T1000 (cell line): ENCODE results near the gene TTI1.

Experiments
- DNase-seq: peaks from one replicate; lab custom pipeline; 2025; ENCODE audit warnings: mixed read lengths; lab: John Stamatoyannopoulos, UW

TTI1 gene

GRCh38 chr20:38033330-38034107 lies at the start of gene TTI1, which contains the start of gene RPRD1B:
Gene TTI1 (minus strand): TSS chr20:38033456. CDS start chr20:38013816, 19,640 bp downstream.
Gene RPRD1B (plus strand): TSS chr20:38033746. CDS start chr20:38033948, 202 bp downstream.
- DNase-seq: peak; percentile 82

GRCh38 chr20:38082894-38083293 lies 49.6 kb upstream of the TTI1 start:
- DNase-seq: no peak

GRCh38 chr20:38081575-38081974 lies 48.3 kb upstream of the TTI1 start:
- DNase-seq: no peak

- DNase-seq: no peak
These were observed 46.1 kb upstream of the TTI1 start for GRCh38 chr20:38079353-38079752.

GRCh38 chr20:38078084-38078483 lies 44.8 kb upstream of the TTI1 start:
- DNase-seq: no peak

GRCh38 chr20:38076548-38076947 lies 43.3 kb upstream of the TTI1 start:
- no peak for DNase-seq

GRCh38 chr20:38075161-38075998 lies 42.1 kb upstream of the TTI1 start:
- no peak for DNase-seq

- DNase-seq: peak; percentile 42
These were observed 40.2 kb upstream of the TTI1 start for GRCh38 chr20:38073307-38074071.

GRCh38 chr20:38072898-38073297 lies 39.6 kb upstream of the TTI1 start:
- DNase-seq: no peak

GRCh38 chr20:38067717-38068365 lies 34.6 kb upstream of the TTI1 start:
- no peak for DNase-seq

- DNase-seq: no peak
These were observed 33.9 kb upstream of the TTI1 start for GRCh38 chr20:38066969-38067716.

- no peak for DNase-seq
These were observed 32.6 kb upstream of the TTI1 start for GRCh38 chr20:38065764-38066375.

GRCh38 chr20:38063911-38064530 lies 30.8 kb upstream of the TTI1 start:
- no peak for DNase-seq

- DNase-seq: no peak
These were observed 29.6 kb upstream of the TTI1 start for GRCh38 chr20:38062890-38063289.

GRCh38 chr20:38061109-38061508 lies 27.9 kb upstream of the TTI1 start:
- no peak for DNase-seq

GRCh38 chr20:38060536-38060935 lies 27.3 kb upstream of the TTI1 start:
- DNase-seq: no peak

GRCh38 chr20:38059832-38060231 lies 26.6 kb upstream of the TTI1 start:
- no peak for DNase-seq

- DNase-seq: peak; percentile 53
These were observed 24.2 kb upstream of the TTI1 start for GRCh38 chr20:38057351-38057972.

GRCh38 chr20:38055848-38056247 lies 22.6 kb upstream of the TTI1 start:
- no peak for DNase-seq

GRCh38 chr20:38055294-38055693 lies 22.0 kb upstream of the TTI1 start:
- no peak for DNase-seq
